GM18498 (cell line): Measurements from ENCODE around the gene GNG7.

Source experiments
- ATAC-seq: cut with Tn5 transposase; IDR thresholded peaks from one replicate; pipeline ENCODE4 v1.9.1; 2021; ENCODE audit warnings: mild to moderate bottlenecking, moderate library complexity; ENCODE audit not compliant: unreplicated experiment

Gene GNG7

GRCh38 chr19:2702170-2703076 is at the start of gene GNG7:
TSS of gene GNG7 (minus strand) at chr19:2702694. CDS start at chr19:2520688, 182,006 bp downstream.
- peak; percentile 87 for ATAC-seq

DNA sequence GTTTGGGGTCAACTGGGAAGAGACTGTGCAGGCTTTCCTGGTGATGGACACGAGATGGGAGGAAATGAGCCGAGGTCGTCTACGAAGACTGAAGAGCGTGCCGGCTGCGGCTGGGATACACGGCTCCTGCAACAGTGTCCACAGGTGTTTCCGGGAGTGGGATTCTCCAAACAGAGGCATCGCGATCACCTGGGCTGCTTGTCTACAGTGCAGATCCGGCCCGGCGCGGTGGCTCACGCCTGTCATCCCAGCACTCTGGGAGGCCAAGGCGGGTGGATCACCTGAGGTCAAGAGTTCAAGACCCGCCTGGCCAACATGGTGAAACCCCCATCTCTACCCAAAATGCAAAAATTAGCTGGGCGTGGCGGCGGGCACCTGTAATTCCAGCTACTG is 48.9 kb upstream of the GNG7 start:
- ATAC-seq = no peak

- no peak for ATAC-seq
Observed at GRCh38 chr19:2750808-2751437, 48.4 kb upstream of the GNG7 start.

- no peak for ATAC-seq
Observed at GRCh38 chr19:2747349-2747748, 44.9 kb upstream of the GNG7 start.

DNA sequence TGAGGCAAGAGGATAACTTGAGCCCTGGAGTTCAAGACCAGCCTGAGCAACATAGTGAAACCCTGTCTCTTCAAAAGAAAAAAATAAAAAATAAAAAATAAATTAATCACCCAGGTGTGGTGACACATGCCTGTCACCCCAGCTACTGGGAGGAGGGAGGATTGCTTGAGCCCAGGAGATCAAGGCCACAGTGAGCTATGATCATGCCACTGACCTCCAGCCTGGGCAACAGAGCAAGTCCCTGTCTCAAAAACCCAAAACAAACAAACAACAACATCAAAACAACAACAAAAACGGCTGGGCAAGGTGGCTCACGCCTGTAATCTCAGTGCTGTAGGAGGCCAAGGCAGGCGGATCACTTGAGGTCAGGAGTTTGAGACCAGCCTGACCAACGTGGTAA is 41.6 kb upstream of the GNG7 start:
- ATAC-seq = no peak

GRCh38 chr19:2743099-2743498 is 40.6 kb upstream of the GNG7 start:
- no peak for ATAC-seq

GRCh38 chr19:2740314-2740656 is 37.8 kb upstream of the GNG7 start:
- peak; percentile 2 for ATAC-seq

GRCh38 chr19:2739602-2740313 is 37.3 kb upstream of the GNG7 start, which contains the start of gene SLC39A3:
TSS of gene SLC39A3 (minus strand) at chr19:2740017. CDS start at chr19:2737257, 2,760 bp downstream.
- peak; percentile 95 for ATAC-seq

DNA sequence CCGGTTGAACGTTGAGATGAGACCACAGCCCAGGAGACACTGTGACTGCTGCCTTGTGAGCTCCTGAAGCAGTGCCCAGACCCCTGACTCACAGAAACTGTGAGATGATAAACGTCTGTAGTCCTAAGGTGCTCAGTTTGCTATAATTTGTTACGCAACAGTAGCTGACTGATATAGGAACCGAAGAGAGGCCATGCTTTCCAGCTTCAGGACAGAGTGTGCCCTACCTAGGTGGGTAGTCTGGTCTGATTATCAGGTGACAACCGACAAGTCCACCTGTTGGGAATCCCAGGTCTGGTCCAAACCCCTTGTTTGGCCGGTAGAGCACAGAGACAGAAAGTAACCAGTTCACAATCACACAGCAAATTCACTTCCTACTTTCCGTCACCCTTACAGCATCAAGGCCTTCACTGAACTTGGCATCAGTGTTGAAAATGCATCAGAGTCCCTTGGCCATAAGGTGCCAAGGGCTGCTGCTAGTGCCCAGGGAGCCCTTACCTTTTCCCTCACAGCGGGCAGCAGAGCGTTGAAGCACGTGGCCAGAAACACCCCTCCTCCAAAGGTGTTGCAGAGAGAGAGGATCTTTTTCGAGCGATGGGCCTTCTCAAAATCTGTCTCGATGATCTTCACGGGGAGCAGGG is 34.2 kb upstream of the GNG7 start:
- ATAC-seq = no peak

GRCh38 chr19:2735374-2735773 is 32.9 kb upstream of the GNG7 start:
- ATAC-seq = no peak

- no peak for ATAC-seq
Observed at GRCh38 chr19:2734589-2735288, 32.2 kb upstream of the GNG7 start.

- no peak for ATAC-seq
Observed at GRCh38 chr19:2733930-2734588, 31.6 kb upstream of the GNG7 start.

DNA sequence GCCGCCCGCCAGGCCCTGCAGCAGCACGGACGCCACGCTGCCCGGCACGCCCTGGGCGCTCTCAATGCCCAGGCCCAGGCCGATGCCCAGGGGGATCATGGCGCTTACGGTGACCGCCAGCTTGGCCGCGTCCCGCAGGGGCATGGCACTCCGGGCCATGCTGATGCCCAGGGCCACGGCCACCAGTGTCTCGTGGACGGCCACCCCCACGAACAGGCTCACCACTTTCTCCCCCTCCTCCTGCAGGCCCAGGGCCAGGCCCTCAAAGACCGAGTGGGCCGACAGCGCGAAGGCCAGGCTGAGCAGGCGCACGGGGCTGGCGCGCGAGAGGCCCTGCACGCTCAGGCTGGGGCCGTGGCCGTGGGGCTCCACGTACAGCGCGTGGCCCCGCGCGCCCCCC is 30.4 kb upstream of the GNG7 start:
- ATAC-seq = no peak

DNA sequence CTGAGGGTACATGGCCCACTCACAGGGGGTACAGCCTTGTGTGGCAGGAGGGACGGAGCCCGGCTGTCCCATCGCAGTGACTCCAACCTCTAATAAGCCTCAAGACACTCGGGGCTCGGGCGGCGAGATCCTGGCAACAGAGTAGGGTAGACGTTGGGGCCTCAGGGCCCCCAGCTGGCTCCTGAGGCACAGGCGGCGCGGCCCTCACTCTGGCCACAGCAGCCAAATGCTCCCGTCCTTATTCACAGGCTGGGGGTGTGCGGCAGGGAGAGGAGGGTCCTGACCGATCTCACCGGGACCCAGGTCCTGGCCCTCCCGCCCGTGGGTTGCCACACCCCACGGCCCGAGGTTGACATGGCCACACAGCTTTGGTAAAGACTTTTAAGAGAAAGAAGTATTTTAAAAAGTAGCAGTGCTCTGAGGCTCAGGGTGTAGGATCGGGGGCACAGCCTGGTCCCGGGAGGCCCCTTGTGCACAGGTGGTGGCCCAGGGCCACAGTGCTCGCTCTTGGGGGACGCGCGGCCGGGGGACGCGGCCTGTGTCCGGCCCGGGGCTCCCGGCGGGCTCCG is 29.7 kb upstream of the GNG7 start:
- no peak for ATAC-seq

DNA sequence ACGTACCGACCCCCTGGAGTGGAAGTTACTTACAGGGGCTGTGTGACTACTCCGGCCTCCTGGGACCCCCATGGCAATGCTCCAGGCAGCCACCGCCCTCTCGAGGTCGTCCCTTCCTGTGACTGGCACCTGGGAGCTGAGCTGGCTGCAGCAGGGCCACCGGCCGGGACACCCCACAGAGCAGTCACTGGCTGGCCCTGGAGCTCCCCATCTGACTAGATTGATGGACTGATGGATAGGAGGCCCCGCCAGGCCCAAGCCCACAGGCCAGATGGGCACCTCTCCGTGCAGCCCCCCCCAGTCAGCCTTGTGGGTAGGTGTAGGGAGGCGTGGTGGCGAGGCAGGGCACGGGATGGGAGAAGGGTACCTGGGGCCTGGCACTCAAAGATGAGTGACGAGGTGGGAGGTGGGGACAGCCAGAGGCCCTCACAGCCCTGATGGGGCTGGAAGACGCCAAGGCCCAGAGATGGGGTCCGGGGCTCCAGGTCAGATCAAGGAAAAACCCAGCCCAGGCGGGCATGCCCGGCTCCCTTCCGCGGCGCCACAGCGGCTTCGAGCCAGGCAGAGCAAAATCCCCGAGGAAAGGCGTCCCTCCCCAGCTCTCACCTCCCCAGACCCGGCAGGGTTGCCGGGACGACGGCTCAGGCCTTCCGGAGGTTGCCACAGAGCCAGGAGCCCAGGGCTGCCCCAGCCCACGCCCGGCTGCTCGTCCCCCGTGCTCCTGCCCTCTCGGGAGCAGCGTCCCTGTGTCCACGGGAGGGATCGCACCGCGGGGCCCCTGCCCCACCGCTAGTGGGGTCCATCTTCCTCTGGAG is 28.9 kb upstream of the GNG7 start:
- ATAC-seq = no peak

- ATAC-seq = no peak
Observed at GRCh38 chr19:2729943-2730818, 27.7 kb upstream of the GNG7 start.

- no peak for ATAC-seq
Observed at GRCh38 chr19:2728783-2729387, 26.4 kb upstream of the GNG7 start.

- ATAC-seq = no peak
Observed at GRCh38 chr19:2727640-2727944, 25.1 kb upstream of the GNG7 start.
